ENCODE results near the gene NCAPG. TPM values are rescaled to one million over a fixed set of nuclear protein-coding genes. Genes with fewer than 3 reads are reported as not detected.

NCAPG gene
- total RNA-seq, 1 donor from 2014 or later: 66.9 TPM

- TF ChIP-seq, protein P1, sequence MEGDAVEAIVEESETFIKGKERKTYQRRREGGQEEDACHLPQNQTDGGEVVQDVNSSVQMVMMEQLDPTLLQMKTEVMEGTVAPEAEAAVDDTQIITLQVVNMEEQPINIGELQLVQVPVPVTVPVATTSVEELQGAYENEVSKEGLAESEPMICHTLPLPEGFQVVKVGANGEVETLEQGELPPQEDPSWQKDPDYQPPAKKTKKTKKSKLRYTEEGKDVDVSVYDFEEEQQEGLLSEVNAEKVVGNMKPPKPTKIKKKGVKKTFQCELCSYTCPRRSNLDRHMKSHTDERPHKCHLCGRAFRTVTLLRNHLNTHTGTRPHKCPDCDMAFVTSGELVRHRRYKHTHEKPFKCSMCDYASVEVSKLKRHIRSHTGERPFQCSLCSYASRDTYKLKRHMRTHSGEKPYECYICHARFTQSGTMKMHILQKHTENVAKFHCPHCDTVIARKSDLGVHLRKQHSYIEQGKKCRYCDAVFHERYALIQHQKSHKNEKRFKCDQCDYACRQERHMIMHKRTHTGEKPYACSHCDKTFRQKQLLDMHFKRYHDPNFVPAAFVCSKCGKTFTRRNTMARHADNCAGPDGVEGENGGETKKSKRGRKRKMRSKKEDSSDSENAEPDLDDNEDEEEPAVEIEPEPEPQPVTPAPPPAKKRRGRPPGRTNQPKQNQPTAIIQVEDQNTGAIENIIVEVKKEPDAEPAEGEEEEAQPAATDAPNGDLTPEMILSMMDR (conservative IDR thresholded peaks at IDR 0.05; ENCODE audit: low read depth, low read length): no peak
- DNase-seq (ENCODE audit: low read depth): no peak
- H3K4me3 ChIP-seq (ENCODE audit: low read depth, low read length): no peak overlapping the region
Observed at GRCh38 chr4:17778431-17778830, 32.3 kb upstream of the NCAPG start.

DNA sequence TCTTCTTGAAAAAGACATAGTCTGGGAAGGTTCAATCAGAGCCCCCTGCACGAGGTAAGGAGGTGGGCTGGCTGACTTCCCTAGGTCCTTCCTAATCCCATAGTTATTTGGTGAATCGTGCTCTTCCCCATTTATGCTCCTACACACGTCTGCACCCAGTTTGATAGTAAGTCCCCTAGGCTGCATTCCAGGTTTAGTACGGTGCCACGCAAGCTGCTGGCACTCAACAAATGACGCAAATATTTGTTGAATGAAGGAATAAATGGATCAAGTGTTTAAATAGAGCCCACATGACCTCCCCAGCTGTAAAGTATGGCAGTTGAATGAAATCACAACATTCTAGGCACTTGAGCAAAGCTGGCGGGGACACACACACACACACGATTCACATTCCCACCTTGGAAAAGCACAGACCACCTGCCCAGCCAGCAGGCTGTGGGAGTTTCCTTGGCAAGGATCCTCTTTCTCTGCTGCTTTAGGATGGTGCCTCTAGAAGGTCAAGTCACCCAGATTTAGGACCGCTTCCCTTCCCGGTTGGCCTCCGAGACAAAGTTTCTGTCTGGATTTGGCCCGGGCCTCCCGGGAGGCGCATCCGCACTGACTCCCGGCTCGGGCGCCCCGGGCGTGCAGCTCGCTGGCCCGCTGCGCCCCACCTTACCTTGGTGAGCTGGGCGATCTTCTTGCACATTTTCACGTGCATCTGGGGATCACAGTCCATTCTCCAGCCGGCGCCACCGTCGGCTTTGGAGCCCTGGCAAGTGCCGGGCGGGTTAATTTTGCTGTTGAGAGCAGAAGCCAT, 30.1 kb upstream of the NCAPG start:
- peak overlapping the region; percentile 51 for H3K4me3 ChIP-seq (ENCODE audit: low read depth, low read length)
- TF ChIP-seq, protein P1 (conservative IDR thresholded peaks at IDR 0.05; ENCODE audit: low read depth, low read length): no peak
- no peak for DNase-seq (ENCODE audit: low read depth)

GRCh38 chr4:17781300-17782287, 29.2 kb upstream of the NCAPG start, which contains the start of gene FAM184B:
Gene FAM184B (minus strand): TSS chr4:17781621. CDS start chr4:17781299, 322 bp downstream.
- TF ChIP-seq, protein P1 (conservative IDR thresholded peaks at IDR 0.05; ENCODE audit: low read depth, low read length): no peak
- DNase-seq (ENCODE audit: low read depth): no peak
- peak within 1 kb of the TSS; percentile 51 for H3K4me3 ChIP-seq (ENCODE audit: low read depth, low read length)

DNA sequence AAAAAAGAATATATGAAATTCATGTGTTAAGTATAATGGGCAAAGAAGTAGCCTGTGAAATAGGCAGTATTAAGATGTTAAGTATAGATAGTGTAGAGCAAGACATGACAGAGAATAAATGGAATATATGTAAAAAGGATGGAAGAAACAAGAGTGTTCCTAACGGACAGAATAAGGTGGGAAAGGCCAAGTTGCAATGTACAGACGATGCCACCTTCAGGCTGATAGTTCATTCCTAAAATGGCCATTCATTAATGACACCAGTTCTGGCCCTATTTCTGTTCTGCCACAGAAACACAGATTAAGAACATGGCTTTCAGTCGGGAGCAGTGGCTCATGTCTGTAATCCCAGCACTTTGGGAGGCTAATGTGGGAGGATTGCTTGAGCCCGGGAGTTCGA, 24.9 kb upstream of the NCAPG start:
- TF ChIP-seq, protein P1 (conservative IDR thresholded peaks at IDR 0.05; ENCODE audit: low read depth, low read length): no peak
- no peak for DNase-seq (ENCODE audit: low read depth)
- H3K4me3 ChIP-seq (ENCODE audit: low read depth, low read length): no peak overlapping the region

DNA sequence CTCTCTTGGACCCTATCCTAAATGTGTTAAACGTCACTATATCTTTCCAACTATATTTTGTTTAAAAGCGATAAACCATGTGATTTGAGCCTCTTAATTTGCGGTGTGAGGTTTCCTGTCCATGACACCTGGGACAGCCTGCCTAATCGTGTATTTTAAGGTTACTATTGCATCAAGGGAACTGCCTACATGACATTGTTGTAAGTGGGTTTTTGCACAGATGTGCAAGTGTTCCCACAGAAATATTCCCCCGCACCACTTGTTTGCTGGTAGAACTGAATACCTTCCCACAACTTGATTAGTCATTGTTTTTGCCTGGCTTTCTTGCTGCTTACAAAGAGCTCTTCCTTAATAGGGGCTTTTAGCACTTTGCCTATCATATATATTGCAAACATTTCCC, 24.2 kb upstream of the NCAPG start:
- H3K4me3 ChIP-seq (ENCODE audit: low read depth, low read length): no peak overlapping the region
- DNase-seq (ENCODE audit: low read depth): no peak
- TF ChIP-seq, protein P1 (conservative IDR thresholded peaks at IDR 0.05; ENCODE audit: low read depth, low read length): no peak

- H3K4me3 ChIP-seq (ENCODE audit: low read depth, low read length): no peak overlapping the region
- TF ChIP-seq, protein P1 (conservative IDR thresholded peaks at IDR 0.05; ENCODE audit: low read depth, low read length): no peak
- no peak for DNase-seq (ENCODE audit: low read depth)
Observed at GRCh38 chr4:17787315-17787714, 23.5 kb upstream of the NCAPG start.
